HepG2 (cell line): Measurements from ENCODE around the gene DGAT2. TPM values are rescaled to one million over a fixed set of nuclear protein-coding genes. Genes with fewer than 3 reads are reported as not detected.

Source experiments
- ATF1 ChIP-seq: IDR thresholded peaks from 2 replicates; pipeline ENCODE4 v1.6.1; 2016; ENCODE audit warnings: mild to moderate bottlenecking, control low read depth
- CENPX ChIP-seq: sonication (generic); formaldehyde crosslinking; IDR thresholded peaks from 2 replicates; pipeline ENCODE4 v1.9.0; 2021; ENCODE audit warnings: mild to moderate bottlenecking, missing genetic modification reagents, moderate library complexity
- FOXA3 ChIP-seq: IDR thresholded peaks from 2 replicates; pipeline ENCODE4 v1.6.1; 2016; ENCODE audit warnings: missing genetic modification reagents, missing compliant biosample characterization
- GFI1 ChIP-seq: sonication (generic); formaldehyde crosslinking; IDR thresholded peaks from 2 replicates; pipeline ENCODE4 v1.5.0; 2020; ENCODE audit warnings: missing genetic modification reagents, mild to moderate bottlenecking, borderline replicate concordance
- HOMEZ ChIP-seq: IDR thresholded peaks from 2 replicates; pipeline ENCODE4 v1.6.1; 2016; ENCODE audit warnings: low read depth
- KAT7 ChIP-seq: IDR thresholded peaks from 2 replicates; pipeline ENCODE4 v1.6.1; 2018; ENCODE audit warnings: borderline replicate concordance, missing compliant biosample characterization
- KDM5A ChIP-seq: fragments of 200-600 bp; sonication (generic); IDR thresholded peaks from 2 replicates; pipeline ENCODE4 v1.7.0; 2018; ENCODE audit warnings: antibody characterized with exemption, mild to moderate bottlenecking, low read length, borderline replicate concordance
- MED8 ChIP-seq: sonication (generic); formaldehyde crosslinking; IDR thresholded peaks from 2 replicates; pipeline ENCODE4 v1.8.1; 2023; ENCODE audit warnings: mild to moderate bottlenecking, missing genetic modification reagents; ENCODE audit not compliant: insufficient replicate concordance
- NFIC ChIP-seq: IDR thresholded peaks from 2 replicates; pipeline ENCODE4 v1.6.1; 2012; ENCODE audit warnings: mild to moderate bottlenecking, low read length, inconsistent platforms
- RARG ChIP-seq: sonication (generic); formaldehyde crosslinking; IDR thresholded peaks from 2 replicates; pipeline ENCODE4 v1.4.0; 2020; ENCODE audit warnings: low read depth, mild to moderate bottlenecking, missing genetic modification reagents
- RBAK ChIP-seq: sonication (generic); formaldehyde crosslinking; IDR thresholded peaks from 2 replicates; pipeline ENCODE4 v1.5.1; 2020; ENCODE audit warnings: mild to moderate bottlenecking, missing genetic modification reagents
- SETDB1 ChIP-seq: sonication (generic); formaldehyde crosslinking; IDR thresholded peaks from 2 replicates; pipeline ENCODE4 v1.5.1; 2020; ENCODE audit warnings: missing genetic modification reagents, mild to moderate bottlenecking, borderline replicate concordance
- SIX4 ChIP-seq: sonication (generic); formaldehyde crosslinking; IDR thresholded peaks from 2 replicates; pipeline ENCODE4 v1.4.0; 2020; ENCODE audit warnings: missing genetic modification reagents
- SMC3 ChIP-seq: IDR thresholded peaks from 2 replicates; pipeline ENCODE4 v1.6.1; 2011; ENCODE audit warnings: low read length, improper control_type of control experiment
- TBX3 ChIP-seq: fragments of 450-650 bp; IDR thresholded peaks from 2 replicates; pipeline ENCODE4 v1.6.1; 2017; ENCODE audit warnings: antibody characterized with exemption, mild to moderate bottlenecking, inconsistent platforms, borderline replicate concordance
- TCF12 ChIP-seq, 2 experiments: fragments of 450-650 bp in 1 of 2; sonication (generic) in 1 of 2; formaldehyde crosslinking in 1 of 2; IDR thresholded peaks; 2 replicates each; pipeline versions ENCODE4 v1.6.1 to v1.8.0; 2017 to 2022; ENCODE audit warnings: antibody characterized with exemption in 1 of 2, mild to moderate bottlenecking in 1 of 2, missing genetic modification reagents in 1 of 2, moderate library complexity in 1 of 2
- TFDP1 ChIP-seq: IDR thresholded peaks from 2 replicates; pipeline ENCODE4 v1.6.1; 2016; ENCODE audit warnings: missing compliant biosample characterization, missing genetic modification reagents, borderline replicate concordance
- TGIF2 ChIP-seq: IDR thresholded peaks from 2 replicates; pipeline ENCODE4 v1.6.1; 2016; ENCODE audit warnings: control low read depth, missing compliant biosample characterization
- ZNF160 ChIP-seq: sonication (generic); formaldehyde crosslinking; IDR thresholded peaks from 2 replicates; pipeline ENCODE4 v1.8.0; 2022; ENCODE audit warnings: mild to moderate bottlenecking, inconsistent platforms, missing genetic modification reagents
- ZNF17 ChIP-seq: sonication (generic); formaldehyde crosslinking; IDR thresholded peaks from 2 replicates; pipeline ENCODE4 v1.5.0; 2020; ENCODE audit warnings: mild to moderate bottlenecking, missing genetic modification reagents
- ZNF256 ChIP-seq: sonication (generic); formaldehyde crosslinking; conservative IDR thresholded peaks from 2 replicates; pipeline ENCODE4 v1.4.0; 2020; ENCODE audit warnings: missing genetic modification reagents
- ZNF292 ChIP-seq: sonication (generic); formaldehyde crosslinking; IDR thresholded peaks from 2 replicates; pipeline ENCODE4 v1.8.1; 2022; ENCODE audit warnings: mild to moderate bottlenecking, low read depth, missing genetic modification reagents, borderline replicate concordance
- ZNF326 ChIP-seq: sonication (generic); formaldehyde crosslinking; IDR thresholded peaks from 2 replicates; pipeline ENCODE4 v1.4.0; 2020; ENCODE audit warnings: missing genetic modification reagents, borderline replicate concordance
- ZNF468 ChIP-seq: sonication (generic); formaldehyde crosslinking; IDR thresholded peaks from 2 replicates; pipeline ENCODE4 v1.8.0; 2022; ENCODE audit warnings: mild to moderate bottlenecking, moderate library complexity, missing genetic modification reagents
- ZNF776 ChIP-seq: sonication (generic); formaldehyde crosslinking; IDR thresholded peaks from 2 replicates; pipeline ENCODE4 v1.4.0; 2020; ENCODE audit warnings: mild to moderate bottlenecking, missing genetic modification reagents
- ZNF792 ChIP-seq: IDR thresholded peaks from 2 replicates; pipeline ENCODE4 v1.6.1; 2016
- ZNF850 ChIP-seq: sonication (generic); formaldehyde crosslinking; conservative IDR thresholded peaks from 2 replicates; pipeline ENCODE4 v1.9.0; 2021; ENCODE audit warnings: mild to moderate bottlenecking, missing genetic modification reagents
- ZNF878 ChIP-seq: sonication (generic); formaldehyde crosslinking; IDR thresholded peaks from 2 replicates; pipeline ENCODE4 v1.8.1; 2023; ENCODE audit warnings: mild to moderate bottlenecking, missing genetic modification reagents, moderate library complexity
- ZNF891 ChIP-seq: sonication (generic); formaldehyde crosslinking; IDR thresholded peaks from 2 replicates; pipeline ENCODE4 v1.5.0; 2020; ENCODE audit warnings: mild to moderate bottlenecking, missing genetic modification reagents
- polyA plus RNA-seq, 8 experiments: library from polyadenylated mRNA; depleted of rRNA in 3 of 8; stranded (reverse) in 7 of 8; unstranded in 1 of 8; fragments of >200 nt; fragmentation: Illumina TruSeq in 4 of 8; extraction: Trizol in 4 of 8; gene quantifications; 2 replicates each; pipeline versions ENCODE4 v1.2.1 to v1.2.3, GENCODE V29; 2011 to 2016; ENCODE audit warnings: low read depth in 4 of 8, missing spikeins in 1 of 8, mixed read lengths in 1 of 8; ENCODE audit not compliant: insufficient read depth in 1 of 8
- total RNA-seq, 5 experiments: library from RNA; depleted of rRNA; stranded (reverse); fragments of >200 nt; fragmentation: Illumina TruSeq; extraction: Trizol; gene quantifications; 2 replicates each; pipeline ENCODE4 v1.2.3, GENCODE V29; 2016; ENCODE audit warnings: low read depth in 1 of 5
- TF ChIP-seq, protein P1 (sequence below): IDR thresholded peaks from 2 replicates; pipeline ENCODE4 v1.6.1; 2012; ENCODE audit warnings: inconsistent platforms

The DGAT2 gene
- total and polyA plus RNA-seq, 2 of the 13 experiments (the other 11 are each of a cell fraction or from before 2014, with no cell fraction given): 39.0 to 65.6 TPM

GRCh38 chr11:75734491-75735180 is 33.9 kb upstream of the DGAT2 start (continued):
- TF ChIP-seq ZNF878 (CRISPR knock-in tag) (no peak), SMC3 (no peak), SETDB1 (CRISPR knock-in tag) (no peak), MED8 (no peak), RARG (CRISPR knock-in tag) (no peak), HOMEZ (0 out of 2 replicates have a peak, but pooled peaks have one; percentile 35), KAT7 (CRISPR knock-in tag) (no peak), ZNF256 (CRISPR knock-in tag) (no peak), ZNF292 (CRISPR knock-in tag) (no peak), TCF12 (IDR thresholded peaks at IDR 0.05) (no peak), TCF12 (CRISPR knock-in tag; IDR thresholded peaks at IDR 0.05) (no peak), FOXA3 (CRISPR knock-in tag) (0 out of 2 replicates have a peak, but pooled peaks have one; percentile 6), ZNF468 (CRISPR knock-in tag) (no peak), RBAK (CRISPR knock-in tag) (no peak), GFI1 (CRISPR knock-in tag) (no peak), TGIF2 (CRISPR knock-in tag) (peak; percentile 18; the same call in 1 of the 2 replicates), CENPX (CRISPR knock-in tag) (no peak), SIX4 (CRISPR knock-in tag) (peak; percentile 6; the same call in 1 of the 2 replicates), NFIC (no peak), ZNF891 (CRISPR knock-in tag) (peak; percentile 72; the same call in 1 of the 2 replicates), KDM5A (no peak), TBX3 (no peak), ZNF792 (CRISPR knock-in tag) (no peak), ZNF17 (CRISPR knock-in tag) (no peak), ZNF160 (0 out of 2 replicates have a peak, but pooled peaks have one; percentile 19), ZNF326 (CRISPR knock-in tag) (no peak), ATF1 (CRISPR knock-in tag) (no peak), TFDP1 (CRISPR knock-in tag) (peak; percentile 38; the same call in 1 of the 2 replicates), ZNF850 (CRISPR knock-in tag) (no peak), ZNF776 (CRISPR knock-in tag) (no peak)
- TF ChIP-seq, protein P1, sequence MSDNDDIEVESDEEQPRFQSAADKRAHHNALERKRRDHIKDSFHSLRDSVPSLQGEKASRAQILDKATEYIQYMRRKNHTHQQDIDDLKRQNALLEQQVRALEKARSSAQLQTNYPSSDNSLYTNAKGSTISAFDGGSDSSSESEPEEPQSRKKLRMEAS: peak; percentile 91
